GM21390 (cell line): ENCODE results near the gene CDKAL1.
"Not testable (repeated sequence)": the region's sequence is repeated elsewhere in the genome, so short reads cannot be mapped to it uniquely, and the experiment has no call there.

ENCODE experiments used
- ATAC-seq: cut with Tn5 transposase; IDR thresholded peaks from one replicate; pipeline ENCODE4 v1.9.1; 2021; ENCODE audit not compliant: unreplicated experiment

The CDKAL1 gene

DNA sequence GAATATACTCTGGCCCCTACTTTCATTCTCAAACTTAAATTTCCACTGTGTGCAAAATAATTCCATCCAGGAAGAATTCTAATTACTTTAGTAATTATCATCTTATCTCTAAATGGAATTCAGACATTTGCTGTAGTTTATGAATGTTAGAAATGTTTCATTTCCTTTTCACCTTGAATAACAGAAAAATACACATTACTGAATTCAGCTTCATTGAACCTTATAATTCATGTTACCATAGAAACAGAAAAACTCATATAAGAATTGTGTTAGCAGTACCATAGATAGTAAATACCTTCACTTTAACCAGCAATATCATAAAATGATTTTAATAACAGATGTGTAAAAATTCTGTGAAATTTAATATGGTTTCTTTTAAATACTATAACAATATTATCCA lies 514.9 kb downstream of the CDKAL1 start:
- no peak for ATAC-seq

DNA sequence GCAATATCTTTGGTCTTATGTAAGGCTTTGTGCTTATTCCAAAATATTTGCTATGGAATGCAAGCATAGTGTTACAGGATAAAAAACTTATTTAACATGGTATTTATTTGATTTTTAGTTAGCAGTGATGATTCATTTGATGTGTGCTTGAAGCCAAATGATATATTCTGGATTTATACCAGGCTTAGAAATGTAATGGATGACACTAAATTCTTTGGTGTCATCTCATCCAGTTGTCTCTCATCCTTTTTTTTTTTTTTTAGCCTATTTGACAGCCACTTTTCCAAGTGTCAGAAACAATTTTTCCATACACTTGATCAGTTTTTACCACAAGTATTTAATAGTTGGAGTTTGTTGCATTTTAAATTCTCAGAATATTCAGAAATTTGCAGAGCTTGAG lies 515.3 kb downstream of the CDKAL1 start:
- no peak for ATAC-seq

DNA sequence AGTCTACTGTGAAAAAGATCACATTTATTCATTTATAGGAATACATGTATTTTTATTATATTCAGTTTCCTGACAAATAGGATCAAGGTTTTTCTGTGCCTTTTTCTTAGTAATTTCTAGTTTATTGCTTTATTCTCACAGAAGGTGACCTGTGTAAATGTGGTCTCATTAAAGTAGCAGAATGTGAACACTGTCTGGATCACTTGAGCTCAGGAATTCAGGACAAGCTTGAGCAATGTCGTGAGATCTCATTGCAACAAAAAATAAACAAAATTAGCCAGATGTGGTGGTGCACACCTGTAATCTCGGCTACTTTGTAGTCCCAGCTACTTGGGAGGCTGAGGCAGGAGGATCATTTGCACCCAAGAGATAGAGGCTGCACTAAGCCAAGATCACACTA lies 516.7 kb downstream of the CDKAL1 start:
- ATAC-seq, result no peak

DNA sequence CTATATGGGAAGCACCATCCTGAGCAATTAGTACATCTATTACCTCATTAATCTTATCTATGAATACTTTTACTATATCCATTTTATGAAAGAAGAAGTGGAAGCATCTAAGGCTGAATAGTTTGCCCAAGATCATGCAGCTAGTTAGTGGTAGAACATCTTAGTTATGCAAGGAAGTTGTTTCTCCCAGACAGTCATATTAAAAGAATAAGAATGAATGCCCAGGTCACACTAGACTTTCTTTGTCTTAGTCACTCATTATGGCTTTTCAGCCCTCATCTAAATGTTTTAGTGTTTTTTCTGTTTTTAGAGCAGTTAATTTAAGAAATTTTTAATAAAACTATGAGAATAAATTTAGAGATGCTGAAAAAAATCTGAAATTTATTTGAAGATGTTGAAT lies 517.5 kb downstream of the CDKAL1 start:
- no peak for ATAC-seq

DNA sequence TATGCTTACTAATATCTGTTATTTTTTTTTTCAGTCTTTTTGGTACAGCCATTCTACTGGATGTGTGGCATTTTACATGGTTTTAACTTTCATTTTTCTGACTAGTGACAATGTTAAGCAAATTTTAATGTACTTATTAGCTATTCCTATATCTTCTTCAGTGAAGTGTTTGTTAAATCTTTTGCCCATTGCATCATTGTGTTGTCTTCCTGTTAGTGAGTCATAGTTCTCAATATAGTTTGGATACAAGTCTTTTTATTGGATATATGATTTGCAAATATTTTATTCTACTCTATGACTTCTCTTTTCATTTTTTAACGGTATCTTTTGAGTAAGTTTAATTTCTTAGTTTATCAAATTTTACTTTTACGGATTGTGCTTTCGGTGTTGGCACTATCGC lies 519.4 kb downstream of the CDKAL1 start:
- no peak for ATAC-seq

DNA sequence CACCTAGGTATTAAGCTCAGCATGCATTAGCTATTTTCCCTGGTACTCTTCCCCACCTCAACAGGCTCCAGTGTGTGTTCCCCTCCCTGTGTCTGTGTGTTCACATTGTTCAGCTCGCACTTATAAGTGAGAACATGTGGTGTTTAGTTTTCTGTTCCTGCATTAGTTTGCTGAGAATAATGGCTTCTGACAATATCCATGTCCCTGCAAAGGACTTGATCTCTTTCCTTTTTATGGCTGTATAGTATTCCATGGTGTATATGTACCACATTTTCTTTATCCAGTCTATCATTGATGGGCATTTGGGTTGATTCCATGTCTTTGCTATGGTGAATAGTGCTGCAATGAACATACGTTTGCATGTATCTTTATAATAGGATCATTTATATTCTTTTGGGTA lies 521.2 kb downstream of the CDKAL1 start:
- not testable (repeated sequence) for ATAC-seq

DNA sequence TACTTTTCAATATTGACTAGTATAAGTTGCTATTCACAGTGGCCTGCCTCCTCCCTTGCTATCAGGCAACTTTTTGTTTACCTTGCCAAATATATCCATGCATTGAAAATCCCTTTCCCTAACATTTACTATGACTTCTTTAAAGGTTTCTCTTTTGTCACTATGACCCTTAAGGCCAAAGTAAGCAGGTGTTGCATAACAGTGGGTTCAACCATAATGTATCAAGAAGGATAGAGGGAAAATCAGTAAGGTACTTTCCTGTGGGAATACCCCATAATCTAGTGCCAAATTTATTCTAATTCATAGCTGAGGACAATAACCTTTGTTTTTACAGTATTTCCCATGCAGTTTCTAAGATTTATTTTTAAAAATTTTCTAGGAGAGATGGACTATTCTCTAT lies 527.6 kb downstream of the CDKAL1 start:
- no peak for ATAC-seq

DNA sequence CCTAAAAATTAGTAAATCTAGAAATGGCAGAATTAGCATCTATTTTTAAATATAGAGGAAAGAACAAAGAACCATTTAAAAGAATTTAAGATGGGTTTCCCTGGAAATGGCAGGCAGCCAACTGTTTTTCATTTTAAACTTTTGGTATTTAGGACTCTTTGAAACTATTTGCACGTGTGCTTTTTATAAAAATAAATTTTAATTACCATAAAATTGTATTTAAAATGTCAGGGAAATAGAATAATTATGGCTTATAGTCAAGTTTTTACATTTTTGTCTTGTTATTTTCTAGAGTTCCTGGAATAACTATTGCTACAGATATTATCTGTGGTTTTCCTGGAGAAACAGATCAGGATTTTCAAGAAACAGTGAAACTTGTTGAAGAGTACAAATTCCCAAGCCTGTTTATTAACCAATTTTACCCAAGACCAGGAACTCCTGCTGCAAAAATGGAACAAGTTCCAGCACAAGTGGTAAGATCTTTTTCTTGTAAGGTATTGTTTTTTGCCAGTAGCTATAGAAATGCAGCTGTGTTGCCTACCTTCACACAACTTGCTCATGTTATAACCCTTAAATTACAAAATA lies 530.6 kb downstream of the CDKAL1 start:
- ATAC-seq, result no peak

DNA sequence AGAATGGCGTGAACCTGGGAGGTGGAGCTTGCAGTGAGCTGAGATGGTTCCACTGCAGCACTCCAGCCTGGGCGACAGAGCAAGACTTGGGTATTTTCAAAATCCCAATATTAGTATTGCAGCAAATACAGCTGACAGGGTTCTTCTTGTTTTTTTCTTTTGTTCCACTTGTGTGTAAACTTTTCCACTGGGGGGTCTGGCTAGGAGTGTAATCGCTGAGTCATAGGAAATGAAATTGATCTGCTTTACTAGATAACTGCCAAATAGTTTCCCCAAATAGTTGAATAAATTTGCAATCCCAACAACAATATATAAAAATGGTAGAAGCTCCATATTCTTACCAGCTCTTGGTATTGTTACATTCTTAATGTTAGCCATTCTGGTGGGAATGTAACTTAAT lies 533.3 kb downstream of the CDKAL1 start:
- ATAC-seq, result no peak

DNA sequence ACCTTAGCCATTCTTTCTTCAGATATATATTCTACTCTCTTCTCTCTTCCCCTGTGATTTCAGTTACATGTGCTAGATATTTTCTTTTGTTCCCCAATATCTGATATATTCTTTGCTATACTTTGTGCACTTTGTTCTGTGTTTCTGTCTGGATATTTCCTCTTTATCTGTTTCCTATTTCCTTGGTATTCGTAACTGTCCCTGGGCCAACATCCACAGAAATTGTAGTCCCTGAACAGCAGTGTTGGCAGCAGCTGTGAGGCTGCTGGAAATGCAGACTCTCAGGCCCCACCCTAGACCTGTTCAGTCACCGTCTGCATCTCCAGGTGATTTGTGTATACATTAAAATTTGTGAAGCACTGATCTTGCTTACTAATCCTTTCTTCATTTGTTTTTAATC lies 536.4 kb downstream of the CDKAL1 start:
- ATAC-seq, result no peak

DNA sequence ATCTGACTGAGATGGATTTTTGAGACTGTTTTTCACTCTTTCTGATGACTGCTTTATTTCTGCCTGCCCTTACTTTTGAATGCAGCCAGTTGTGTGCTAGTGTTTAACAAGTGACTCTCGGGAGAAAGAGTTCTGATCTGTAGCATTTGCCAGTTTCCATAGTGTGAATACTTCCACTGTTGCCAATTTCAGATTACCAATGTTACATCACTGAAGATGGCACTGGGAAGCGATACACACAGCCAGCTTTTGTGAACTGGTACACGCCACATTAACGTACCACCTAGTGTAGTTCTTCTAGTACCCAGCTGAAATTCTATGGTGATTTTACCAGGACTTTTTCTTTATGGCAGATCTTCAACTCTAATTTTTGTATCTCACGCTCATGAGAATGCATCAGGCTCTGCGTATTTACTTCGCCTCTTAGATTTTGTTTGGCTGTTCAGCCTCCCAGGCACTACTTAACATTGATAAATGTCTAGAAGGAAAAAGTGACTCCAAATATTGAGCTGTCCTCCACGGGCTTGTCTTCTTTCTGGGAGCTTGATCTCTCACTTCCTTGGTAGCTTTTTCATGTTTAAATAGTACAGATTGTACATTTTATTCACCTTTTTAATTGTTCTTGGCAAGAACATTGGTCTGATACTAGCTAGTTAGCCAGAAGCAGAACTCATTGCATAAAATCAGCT lies 537.7 kb downstream of the CDKAL1 start:
- ATAC-seq, result no peak

DNA sequence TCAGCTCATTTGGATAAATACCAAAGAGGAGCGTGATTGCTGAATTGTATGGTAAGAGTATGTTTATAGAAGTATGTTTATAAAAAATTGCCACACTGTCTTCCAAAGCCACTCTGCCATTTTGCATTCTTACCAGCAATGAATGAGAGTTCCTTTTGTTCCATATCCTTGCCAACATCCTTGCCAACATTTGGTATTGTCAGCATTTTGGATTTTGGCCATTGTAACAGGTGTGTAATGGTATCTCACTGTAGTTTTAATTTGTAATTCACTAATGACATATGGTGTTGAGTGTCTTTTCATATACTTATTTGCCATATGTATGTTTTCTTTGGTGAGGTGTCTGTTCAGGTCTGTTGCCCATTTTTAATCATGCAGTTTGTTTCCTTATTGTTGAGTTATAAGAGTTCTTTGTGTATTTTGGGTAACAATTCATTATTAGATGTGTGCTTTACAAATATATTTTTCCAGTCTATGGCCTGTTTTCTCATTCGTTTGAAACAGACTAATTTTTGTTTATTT lies 539.1 kb downstream of the CDKAL1 start:
- ATAC-seq, result no peak

DNA sequence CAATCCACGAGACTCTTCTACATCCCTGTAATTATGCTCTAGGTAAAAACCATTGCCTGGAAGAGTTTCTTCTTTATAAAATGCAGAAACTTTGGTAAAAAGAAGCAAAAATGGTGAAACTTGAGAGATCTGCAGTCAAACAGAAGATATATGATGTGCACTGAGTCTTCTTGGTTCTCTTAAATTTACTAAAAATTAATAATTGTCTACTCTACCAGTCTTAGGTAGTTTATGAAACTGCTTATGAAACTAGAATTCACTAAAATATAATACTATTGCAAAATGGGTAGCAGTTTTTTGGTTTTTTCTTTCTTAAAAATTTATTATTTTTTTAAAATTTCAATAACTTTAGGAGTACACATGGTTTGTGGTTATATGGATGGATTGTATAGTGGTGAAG lies 540.2 kb downstream of the CDKAL1 start:
- ATAC-seq, result no peak

DNA sequence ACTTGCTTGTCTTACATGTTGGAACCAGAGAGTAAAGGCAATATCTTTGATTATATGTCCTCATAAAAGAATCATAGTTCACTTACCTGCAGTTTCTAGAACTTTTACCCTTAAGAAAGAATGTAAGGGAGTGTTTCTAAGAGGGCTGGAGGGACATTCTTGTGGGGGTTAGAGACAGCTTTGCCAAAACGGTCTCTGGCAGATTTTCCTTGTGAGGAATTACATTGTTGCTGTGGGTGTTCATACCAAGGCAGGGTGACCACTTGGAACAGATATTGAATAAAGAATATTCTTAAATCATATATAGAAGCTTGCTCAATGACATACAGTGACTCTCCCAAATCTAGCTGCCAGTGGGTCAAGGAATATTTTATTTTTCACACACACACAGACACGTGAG lies 541.7 kb downstream of the CDKAL1 start:
- ATAC-seq, result no peak

DNA sequence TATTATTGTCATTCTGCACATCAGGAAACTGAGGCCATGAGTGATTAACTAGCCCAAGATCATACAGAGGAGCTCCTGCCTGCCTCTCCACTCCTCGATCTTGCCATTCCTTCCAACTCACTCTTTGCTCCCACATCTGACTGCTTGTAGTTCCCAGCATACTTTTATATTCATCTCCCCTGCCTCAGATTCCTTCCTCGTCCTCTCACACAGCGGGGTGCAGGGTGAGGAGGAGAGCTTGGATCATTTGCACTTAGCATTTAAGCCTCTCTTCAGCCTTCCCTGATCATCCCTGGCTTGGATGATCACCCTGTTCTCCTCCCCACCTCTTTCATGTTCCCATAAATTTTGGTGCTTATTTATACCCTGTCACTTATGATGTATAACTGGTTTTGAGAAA lies 544.2 kb downstream of the CDKAL1 start:
- no peak for ATAC-seq

DNA sequence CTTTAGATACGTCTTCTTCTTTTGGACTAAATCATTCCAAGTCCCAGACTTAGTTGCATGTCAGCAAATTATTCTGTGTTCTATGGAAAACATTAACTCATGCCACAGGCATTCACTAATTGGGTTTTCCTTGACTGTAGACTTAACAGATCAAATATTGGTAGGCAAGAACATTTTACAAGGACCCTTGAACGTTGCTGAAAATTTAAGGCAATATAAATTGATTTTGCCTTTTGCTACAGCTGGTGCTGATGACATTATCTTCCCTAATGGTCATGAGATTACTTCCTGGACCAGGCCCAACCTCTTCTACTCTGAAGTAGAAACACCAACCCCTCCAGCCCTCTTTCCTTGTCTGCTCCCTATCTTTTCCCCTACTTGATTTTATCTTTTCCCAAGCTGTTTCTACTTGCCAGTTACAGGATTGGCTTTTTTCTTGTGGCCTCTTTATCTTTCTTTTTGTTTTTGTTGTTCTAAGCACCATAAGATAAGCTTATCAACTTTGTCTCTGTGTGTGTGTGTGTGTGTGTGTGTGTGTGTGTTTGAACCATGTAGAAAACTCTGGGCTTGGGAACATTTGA lies 545.3 kb downstream of the CDKAL1 start:
- ATAC-seq, result no peak

DNA sequence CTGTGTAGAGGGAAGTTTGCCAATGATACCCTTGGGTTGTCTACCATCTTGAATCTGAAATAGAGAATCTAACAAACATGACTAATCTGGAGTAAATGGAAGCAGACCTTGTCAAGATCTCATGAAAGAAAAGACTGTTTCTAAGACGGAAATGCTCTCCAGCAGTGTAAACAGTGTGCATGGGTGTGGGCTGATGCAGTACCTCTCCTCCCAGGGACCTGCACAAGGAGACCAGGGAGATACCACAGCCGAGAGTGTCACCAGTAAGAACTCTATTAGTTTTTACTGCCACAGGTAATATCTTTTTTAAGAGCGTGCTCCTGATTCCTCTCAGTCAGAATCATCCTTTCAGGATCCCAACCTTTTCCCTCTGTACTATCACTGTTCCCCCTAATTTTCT lies 546.0 kb downstream of the CDKAL1 start:
- no peak for ATAC-seq

DNA sequence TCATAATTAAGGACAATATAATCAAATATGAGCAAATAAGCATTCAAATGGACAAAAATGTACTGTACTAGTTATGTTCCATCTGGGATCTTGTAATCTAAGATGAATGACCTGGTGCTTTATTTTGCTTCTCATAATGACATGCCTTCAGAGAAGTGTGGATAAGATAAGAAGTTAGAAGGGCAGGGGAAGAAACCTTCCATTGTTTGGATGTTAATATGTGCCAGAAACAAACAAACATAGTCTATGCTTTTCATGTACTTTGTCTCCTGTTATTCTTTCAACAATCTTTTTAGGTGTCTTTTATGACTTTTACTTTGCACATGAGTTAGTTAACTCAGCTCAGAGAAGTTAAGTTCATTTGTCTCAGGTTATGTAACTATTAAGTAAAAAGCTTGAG lies 547.8 kb downstream of the CDKAL1 start:
- no peak for ATAC-seq

DNA sequence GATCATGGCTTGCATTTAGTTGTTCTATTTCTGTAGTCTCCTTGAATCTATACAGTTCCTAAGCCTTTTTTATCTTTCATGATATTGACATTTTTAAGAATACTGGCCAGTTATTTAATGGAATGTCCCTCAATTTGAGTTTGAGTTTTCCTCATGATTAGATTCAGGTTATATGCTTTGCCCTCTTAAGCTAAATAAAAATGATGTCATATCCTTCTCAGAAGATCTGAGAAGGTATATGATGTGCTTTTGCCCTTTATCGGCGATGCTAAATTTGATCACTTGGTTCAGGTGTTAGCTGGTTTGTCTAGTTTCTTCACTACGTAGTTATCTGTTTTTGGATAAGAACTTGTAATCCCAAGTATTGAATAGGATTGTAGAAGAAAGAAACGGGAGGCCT lies 549.5 kb downstream of the CDKAL1 start:
- no peak for ATAC-seq

DNA sequence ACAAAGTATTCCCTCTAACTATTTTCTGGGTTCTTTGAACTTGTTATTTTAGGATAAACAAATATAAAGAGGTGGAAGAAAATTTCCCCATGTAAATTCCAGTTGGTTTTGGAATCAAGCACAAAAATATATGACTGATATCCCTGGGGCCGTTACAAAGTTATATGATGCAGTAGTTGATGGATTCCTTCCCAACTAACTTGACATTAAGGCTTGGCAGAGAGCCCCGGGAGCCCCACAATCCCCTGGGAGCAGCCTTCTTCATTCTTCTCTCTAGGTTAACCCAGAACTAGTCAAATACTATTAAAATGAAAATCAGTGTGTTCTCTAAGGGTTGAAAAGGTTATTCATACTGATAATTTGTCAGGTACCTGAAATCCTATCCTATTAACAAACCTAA lies 550.4 kb downstream of the CDKAL1 start:
- no peak for ATAC-seq

DNA sequence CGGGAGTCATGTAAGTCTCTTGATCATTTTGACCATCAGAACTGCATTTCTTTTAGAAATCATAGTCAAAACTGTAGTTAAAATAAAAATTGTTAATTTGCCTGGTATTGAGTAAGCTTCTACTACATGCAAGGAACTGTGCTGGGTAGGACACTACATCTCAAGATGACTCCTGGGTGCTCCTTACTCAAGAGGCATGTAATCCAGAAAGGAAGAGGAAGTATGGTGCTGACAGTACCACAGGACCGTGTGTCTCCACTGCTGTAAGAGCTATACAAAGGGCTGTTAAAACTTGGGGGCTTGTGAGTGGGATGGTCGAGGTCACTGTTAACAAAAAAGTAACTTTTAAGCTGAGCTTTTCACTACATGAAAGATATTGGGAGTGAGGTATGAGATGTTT lies 551.0 kb downstream of the CDKAL1 start:
- ATAC-seq, result no peak

DNA sequence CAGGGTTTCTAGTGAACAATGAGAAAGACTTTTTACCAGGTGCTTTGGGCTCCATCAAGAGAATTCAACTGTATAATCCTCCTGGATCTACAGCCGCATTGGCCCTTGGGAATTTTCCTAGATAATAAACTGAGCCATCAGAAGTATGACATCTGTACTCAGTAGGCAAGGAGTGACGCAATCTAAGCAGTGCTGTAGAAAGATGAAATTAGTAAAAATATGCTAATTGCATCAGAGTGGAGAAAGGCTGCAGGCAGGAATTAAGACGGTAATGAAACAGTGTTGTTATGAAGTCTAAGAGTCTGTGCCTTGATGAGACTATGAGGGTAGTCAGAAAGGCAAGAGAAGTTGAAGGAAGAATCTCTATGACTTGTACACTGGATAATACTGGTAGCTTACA lies 551.4 kb downstream of the CDKAL1 start:
- ATAC-seq, result no peak

DNA sequence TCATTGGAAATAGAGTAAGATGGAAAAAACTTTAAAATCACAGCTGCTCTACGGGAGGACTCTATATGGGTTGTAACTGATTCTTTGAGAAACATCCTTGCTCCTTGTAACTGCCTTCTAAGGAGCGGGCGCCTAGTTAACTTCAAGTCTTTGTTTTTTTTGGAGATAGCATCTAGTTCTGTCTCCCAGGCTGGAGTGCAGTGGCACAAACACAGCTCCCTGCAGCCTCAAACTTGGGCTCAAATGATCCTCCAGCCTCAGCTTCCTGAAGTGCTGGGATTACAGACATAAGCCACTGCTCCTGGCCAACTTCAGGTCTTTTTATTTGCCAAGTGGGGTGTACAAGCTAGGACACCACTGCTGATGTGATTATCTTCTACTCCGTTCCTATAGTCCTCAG lies 552.9 kb downstream of the CDKAL1 start:
- ATAC-seq, result no peak
